ENCODE data around the gene PRPS1.

The PRPS1 gene

GRCh38 chrX:107624893-107625292, 3.4 kb upstream of the PRPS1 start:
- TF ChIP-seq ZNF16 (tag by site-specific recombination; IDR thresholded peaks at IDR 0.05; ENCODE audit: low read depth) (peak; percentile 76), OSR2 (tag by site-specific recombination; IDR thresholded peaks at IDR 0.05) (no peak)
- no peak overlapping the region for H3K27ac ChIP-seq (ENCODE audit: extremely low read depth, low read depth, low read length)
- no peak overlapping the region for H3K4me3 ChIP-seq (ENCODE audit: low read depth, low read length)
- no peaks in the 10 kb centered on the region for H3K36me3 ChIP-seq (ENCODE audit: control insufficient read depth in 2 of 2, insufficient read depth in 1 of 2, low read length in 2 of 2)
- H3K4me1 ChIP-seq (ENCODE audit: control insufficient read depth, insufficient read depth, low read length) = 0 out of 2 replicates have a peak, but pooled peaks cover under 1% of the 10 kb centered on the region
- no peaks in the 10 kb centered on the region for H3K9me3 ChIP-seq (ENCODE audit: control insufficient read depth, insufficient read depth, low read depth, low read length)
- CTCF ChIA-PET = interaction anchor here (0.7 kb wide), 1 partner anchor 326 kb away, joined by 3 read pairs; no protein-coding TSS in a partner anchor
- POLR2A ChIA-PET = no interaction called here

GRCh38 chrX:107625739-107626138, 2.6 kb upstream of the PRPS1 start:
- CTCF ChIA-PET = interaction anchor here (0.7 kb wide), 1 partner anchor 27 kb away, joined by 3 read pairs; no protein-coding TSS in a partner anchor
- no peak for TF ChIP-seq GLI4 (tag by site-specific recombination; IDR thresholded peaks at IDR 0.05)
- TF ChIP-seq PRDM10 (tag by site-specific recombination; IDR thresholded peaks at IDR 0.05) = peak; percentile 62
- no peak for TF ChIP-seq MYNN (tag by site-specific recombination; IDR thresholded peaks at IDR 0.05; ENCODE audit: borderline replicate concordance)
- no peak for TF ChIP-seq MZF1 (tag by site-specific recombination; IDR thresholded peaks at IDR 0.05; ENCODE audit: borderline replicate concordance)
- 0 out of 2 replicates have a peak, but pooled peaks cover 7% of the 10 kb centered on the region for H3K4me1 ChIP-seq (ENCODE audit: control insufficient read depth, insufficient read depth, low read length)
- no peak overlapping the region for H3K4me3 ChIP-seq (ENCODE audit: low read depth, low read length)
- H3K27ac ChIP-seq (ENCODE audit: extremely low read depth, low read depth, low read length) = no peak overlapping the region
- H3K36me3 ChIP-seq (ENCODE audit: control insufficient read depth in 2 of 2, insufficient read depth in 1 of 2, low read length in 2 of 2) = no peaks in the 10 kb centered on the region
- POLR2A ChIA-PET = interaction anchor here (0.7 kb wide), 1 partner anchor 273 kb away, joined by 4 read pairs; no protein-coding TSS in a partner anchor
- no peaks in the 10 kb centered on the region for H3K9me3 ChIP-seq (ENCODE audit: control insufficient read depth, insufficient read depth, low read depth, low read length)

- no peak for TF ChIP-seq ZNF239 (tag by site-specific recombination; IDR thresholded peaks at IDR 0.05)
- no peak for TF ChIP-seq ZNF174 (tag by site-specific recombination; IDR thresholded peaks at IDR 0.05)
- TF ChIP-seq ZFHX2 (tag by site-specific recombination; conservative IDR thresholded peaks at IDR 0.05) = peak; percentile 27; the same call in 1 of the 2 replicates
- TF ChIP-seq ZNF580 (tag by site-specific recombination; IDR thresholded peaks at IDR 0.05) = no peak
- ChIA-PET CTCF (interaction anchor here (0.7 kb wide), 1 partner anchor 28 kb away, joined by 3 read pairs; no protein-coding TSS in a partner anchor), POLR2A (no interaction called here)
- H3K9me3 ChIP-seq (ENCODE audit: control insufficient read depth, insufficient read depth, low read depth, low read length) = no peaks in the 10 kb centered on the region
- H3K4me3 ChIP-seq (ENCODE audit: low read depth, low read length) = no peak overlapping the region
- no peaks in the 10 kb centered on the region for H3K36me3 ChIP-seq (ENCODE audit: control insufficient read depth in 2 of 2, insufficient read depth in 1 of 2, low read length in 2 of 2)
- no peak overlapping the region for H3K27ac ChIP-seq (ENCODE audit: extremely low read depth, low read depth, low read length)
- 0 out of 2 replicates have a peak, but pooled peaks cover 7% of the 10 kb centered on the region for H3K4me1 ChIP-seq (ENCODE audit: control insufficient read depth, insufficient read depth, low read length)
These were observed 1.8 kb upstream of the PRPS1 start for GRCh38 chrX:107626481-107626880.

- H3K4me3 ChIP-seq (ENCODE audit: low read depth, low read length) = no peak overlapping the region
- no peak overlapping the region for H3K27ac ChIP-seq (ENCODE audit: extremely low read depth, low read depth, low read length)
- ChIA-PET POLR2A (no interaction called here), CTCF (no interaction called here)
- 0 out of 2 replicates have a peak, but pooled peaks cover 7% of the 10 kb centered on the region for H3K4me1 ChIP-seq (ENCODE audit: control insufficient read depth, insufficient read depth, low read length)
- H3K9me3 ChIP-seq (ENCODE audit: control insufficient read depth, insufficient read depth, low read depth, low read length) = no peaks in the 10 kb centered on the region
- no peaks in the 10 kb centered on the region for H3K36me3 ChIP-seq (ENCODE audit: control insufficient read depth in 2 of 2, insufficient read depth in 1 of 2, low read length in 2 of 2)
- no peak for TF ChIP-seq ZNF639 (tag by site-specific recombination; IDR thresholded peaks at IDR 0.05)
- TF ChIP-seq ZNF837 (tag by site-specific recombination; IDR thresholded peaks at IDR 0.05) = no peak
- TF ChIP-seq ZNF24 (tag by site-specific recombination; IDR thresholded peaks at IDR 0.05) = no peak
- TF ChIP-seq ZNF23 (tag by site-specific recombination; IDR thresholded peaks at IDR 0.05; ENCODE audit: borderline replicate concordance) = no peak
- TF ChIP-seq ZNF2 (tag by site-specific recombination; IDR thresholded peaks at IDR 0.05) = no peak
- TF ChIP-seq ZNF133 (tag by site-specific recombination; IDR thresholded peaks at IDR 0.05) = no peak
- TF ChIP-seq ZNF580 (tag by site-specific recombination; IDR thresholded peaks at IDR 0.05) = no peak
- TF ChIP-seq PRDM4 (tag by site-specific recombination; IDR thresholded peaks at IDR 0.05) = no peak
These were observed 1.4 kb upstream of the PRPS1 start for GRCh38 chrX:107626916-107627315.

All from HEK293 (cell line).